Hepatocyte (in vitro differentiated cells): ENCODE data around the gene GPR55. TPM values are rescaled to one million over a fixed set of nuclear protein-coding genes. Genes with fewer than 3 reads are reported as not detected.

Experiments used
- DNase-seq: peaks from one replicate; pipeline ENCODE4 v3.0.0-alpha.2; 2016; ENCODE audit warnings: low spot score
- H2AFZ ChIP-seq: fragments of 200-600 bp; sonication (generic); 2 replicates; pipeline ENCODE4 v1.6.0; 2016; ENCODE audit warnings: antibody characterized with exemption, mild to moderate bottlenecking
- H3K27ac ChIP-seq: fragments of 200-600 bp; sonication (generic); 2 replicates; pipeline ENCODE4 v1.5.1; 2016; ENCODE audit warnings: mild to moderate bottlenecking
- H3K27me3 ChIP-seq: fragments of 200-600 bp; sonication (generic); 2 replicates; pipeline ENCODE4 v1.6.1; 2016
- H3K36me3 ChIP-seq: fragments of 200-600 bp; sonication (generic); replicated peaks from 2 replicates; pipeline ENCODE4 v1.5.1; 2016; ENCODE audit warnings: low read depth; ENCODE audit not compliant: insufficient read depth
- H3K4me1 ChIP-seq: fragments of 200-600 bp; sonication (generic); 2 replicates; pipeline ENCODE4 v1.5.1; 2016; ENCODE audit warnings: mild to moderate bottlenecking, moderate library complexity; ENCODE audit not compliant: insufficient read depth
- H3K4me2 ChIP-seq: fragments of 200-600 bp; sonication (generic); 2 replicates; pipeline ENCODE4 v1.6.0; 2016
- H3K4me3 ChIP-seq: fragments of 200-600 bp; sonication (generic); 2 replicates; pipeline ENCODE4 v1.5.1; 2016; ENCODE audit warnings: mild to moderate bottlenecking
- H3K79me2 ChIP-seq: fragments of 200-600 bp; sonication (generic); 2 replicates; pipeline ENCODE4 v1.6.0; 2017; ENCODE audit warnings: mild to moderate bottlenecking
- H3K9me2 ChIP-seq: fragments of 200-600 bp; sonication (generic); replicated peaks from 2 replicates; pipeline ENCODE4 v1.6.0; 2017; ENCODE audit warnings: mild to moderate bottlenecking; ENCODE audit not compliant: insufficient read depth
- H3K9me3 ChIP-seq: fragments of 200-600 bp; sonication (generic); 2 replicates; pipeline ENCODE4 v1.5.1; 2016; ENCODE audit warnings: low read depth, mild to moderate bottlenecking
- H4K20me1 ChIP-seq: fragments of 200-600 bp; sonication (generic); 2 replicates; pipeline ENCODE4 v1.6.0; 2016; ENCODE audit warnings: mild to moderate bottlenecking; ENCODE audit not compliant: insufficient read depth, poor library complexity, severe bottlenecking
- EZH2 ChIP-seq: fragments of 200-600 bp; sonication (generic); IDR thresholded peaks from 2 replicates; pipeline ENCODE4 v1.6.1; 2016; ENCODE audit warnings: antibody characterized with exemption, mild to moderate bottlenecking, borderline replicate concordance
- EZH2phosphoT487 ChIP-seq: fragments of 200-600 bp; sonication (generic); IDR thresholded peaks from one replicate; pipeline ENCODE4 v1.6.1; 2018; ENCODE audit warnings: antibody characterized with exemption, mild to moderate bottlenecking, low read depth, moderate library complexity; ENCODE audit not compliant: unreplicated experiment, severe bottlenecking
- WGBS: methylation state at CpG from one replicate; pipeline ENCODE4 v1.1.6; 2016; ENCODE audit warnings: low lambda C conversion rate; ENCODE audit errors: missing lambda C conversion rate; 5-methylcytosine and 5-hydroxymethylcytosine counted together
- polyA plus RNA-seq: library from polyadenylated mRNA; unstranded; fragments of >200 nt; fragmentation: Nextera tagmentation; extraction: Ambion mirVana; gene quantifications from 2 replicates; pipeline ENCODE4 v1.2.1, GENCODE V29; 2016
- total RNA-seq: library from RNA; depleted of rRNA; stranded (reverse); fragments of >200 nt; gene quantifications from 2 replicates; pipeline ENCODE4 v1.2.3, GENCODE V29; 2014
- TF ChIP-seq, protein P1 (sequence below): fragments of 200-600 bp; sonication (generic); IDR thresholded peaks from 2 replicates; pipeline ENCODE4 v1.5.1; 2016; ENCODE audit warnings: antibody characterized with exemption, mild to moderate bottlenecking; ENCODE audit not compliant: poor library complexity

Gene GPR55
- total and polyA plus RNA-seq, 2 experiments from 2014 or later: 0.83 TPM; not detected in 1

DNA sequence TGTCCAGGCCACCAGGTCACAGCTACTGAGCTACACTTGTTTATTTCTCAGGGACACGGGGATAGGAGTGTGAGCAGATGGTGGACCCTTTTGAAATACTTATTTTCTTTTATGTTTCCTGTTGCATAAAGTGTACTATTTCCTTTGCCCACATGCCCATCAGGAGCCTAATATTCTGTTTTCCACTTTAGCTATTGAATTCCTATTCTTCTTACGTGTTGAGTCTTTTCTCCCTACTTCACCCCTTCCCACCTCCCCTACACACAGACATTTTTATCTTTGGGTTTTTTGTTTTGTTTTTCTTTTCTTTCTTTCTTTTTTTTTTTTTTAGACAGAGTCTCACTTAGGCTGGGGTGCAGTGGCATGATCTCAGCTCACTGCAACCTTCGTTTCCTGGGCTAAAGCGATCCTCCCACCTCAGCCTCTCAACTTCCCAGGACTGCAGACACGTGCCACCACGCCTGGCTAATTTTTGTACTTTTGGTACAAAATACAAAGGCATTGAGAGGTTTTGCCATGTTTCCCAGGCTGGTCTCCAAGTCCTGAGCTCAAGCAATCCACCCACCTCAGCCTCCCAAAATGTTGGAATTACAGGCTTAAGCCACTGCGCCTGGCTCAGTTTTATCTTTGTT is 5.2 kb upstream of the GPR55 start:
- H3K36me3 ChIP-seq: no peaks in the 10 kb centered on the region
- TF ChIP-seq EZH2: no peak
- no peak overlapping the region for H3K4me3 ChIP-seq
- DNase-seq: no peak
- no peaks in the 10 kb centered on the region for H3K79me2 ChIP-seq
- WGBS: 81% methylated on average over 7 of the region's 7 CpGs
- no peaks in the 10 kb centered on the region for H3K9me3 ChIP-seq
- H3K4me1 ChIP-seq: peaks cover 13% of the 10 kb centered on the region
- H2AFZ ChIP-seq: no peak overlapping the region
- H3K27ac ChIP-seq: no peak overlapping the region
- no peaks in the 10 kb centered on the region for H4K20me1 ChIP-seq
- no peak overlapping the region for H3K4me2 ChIP-seq
- H3K9me2 ChIP-seq: no peaks in the 10 kb centered on the region
- H3K27me3 ChIP-seq: no peaks in the 10 kb centered on the region

DNA sequence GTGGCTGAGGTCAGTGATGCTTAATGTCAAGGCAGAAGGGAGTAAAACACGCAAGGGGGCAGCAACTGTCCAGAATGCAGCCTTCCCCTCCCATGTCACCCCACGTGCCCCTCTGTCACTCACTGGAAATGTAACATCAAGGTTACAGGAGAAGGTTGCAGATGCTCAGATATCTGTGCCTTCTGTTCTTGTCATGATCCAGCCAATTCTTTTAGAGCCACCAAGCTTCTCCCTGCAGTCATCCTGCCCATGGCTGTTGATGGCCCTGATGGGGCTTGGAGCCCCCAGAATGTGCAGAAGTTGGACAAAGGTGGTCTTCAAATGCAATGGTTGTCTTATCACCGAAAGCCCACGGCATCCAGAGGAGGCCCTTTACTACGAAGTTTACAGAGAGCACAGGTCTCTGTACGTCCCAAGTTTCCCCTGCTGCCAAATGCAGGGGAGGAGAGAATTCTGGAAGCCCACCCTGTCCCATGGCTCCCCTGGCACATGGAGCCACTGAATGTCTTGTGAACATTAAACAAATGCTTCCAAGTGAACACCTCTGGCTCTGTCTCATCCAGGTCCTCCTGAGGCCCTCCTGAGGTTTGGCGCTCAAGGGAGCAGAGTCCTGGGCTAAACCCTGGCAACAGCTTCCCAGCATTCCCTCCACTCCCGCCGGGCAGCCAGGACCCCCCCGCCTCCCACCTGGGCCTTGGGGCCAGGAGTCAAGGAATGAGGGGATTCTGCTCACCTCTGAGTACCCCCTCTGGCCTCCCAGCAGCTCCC is 4.5 kb upstream of the GPR55 start:
- Histone ChIP-seq H3K4me2 (no peak overlapping the region), H3K9me3 (no peaks in the 10 kb centered on the region), H3K36me3 (no peaks in the 10 kb centered on the region), H3K27ac (no peak overlapping the region), H3K9me2 (no peaks in the 10 kb centered on the region), H3K27me3 (no peaks in the 10 kb centered on the region), H2AFZ (no peak overlapping the region), H3K4me3 (no peak overlapping the region), H3K79me2 (no peaks in the 10 kb centered on the region), H4K20me1 (no peaks in the 10 kb centered on the region), H3K4me1 (peaks cover 13% of the 10 kb centered on the region)
- TF ChIP-seq, protein P1, sequence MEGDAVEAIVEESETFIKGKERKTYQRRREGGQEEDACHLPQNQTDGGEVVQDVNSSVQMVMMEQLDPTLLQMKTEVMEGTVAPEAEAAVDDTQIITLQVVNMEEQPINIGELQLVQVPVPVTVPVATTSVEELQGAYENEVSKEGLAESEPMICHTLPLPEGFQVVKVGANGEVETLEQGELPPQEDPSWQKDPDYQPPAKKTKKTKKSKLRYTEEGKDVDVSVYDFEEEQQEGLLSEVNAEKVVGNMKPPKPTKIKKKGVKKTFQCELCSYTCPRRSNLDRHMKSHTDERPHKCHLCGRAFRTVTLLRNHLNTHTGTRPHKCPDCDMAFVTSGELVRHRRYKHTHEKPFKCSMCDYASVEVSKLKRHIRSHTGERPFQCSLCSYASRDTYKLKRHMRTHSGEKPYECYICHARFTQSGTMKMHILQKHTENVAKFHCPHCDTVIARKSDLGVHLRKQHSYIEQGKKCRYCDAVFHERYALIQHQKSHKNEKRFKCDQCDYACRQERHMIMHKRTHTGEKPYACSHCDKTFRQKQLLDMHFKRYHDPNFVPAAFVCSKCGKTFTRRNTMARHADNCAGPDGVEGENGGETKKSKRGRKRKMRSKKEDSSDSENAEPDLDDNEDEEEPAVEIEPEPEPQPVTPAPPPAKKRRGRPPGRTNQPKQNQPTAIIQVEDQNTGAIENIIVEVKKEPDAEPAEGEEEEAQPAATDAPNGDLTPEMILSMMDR: no peak
- TF ChIP-seq EZH2phosphoT487 (no peak), EZH2 (no peak)
- no peak for DNase-seq
- 69% methylated on average over 10 of the region's 10 CpGs for WGBS

DNA sequence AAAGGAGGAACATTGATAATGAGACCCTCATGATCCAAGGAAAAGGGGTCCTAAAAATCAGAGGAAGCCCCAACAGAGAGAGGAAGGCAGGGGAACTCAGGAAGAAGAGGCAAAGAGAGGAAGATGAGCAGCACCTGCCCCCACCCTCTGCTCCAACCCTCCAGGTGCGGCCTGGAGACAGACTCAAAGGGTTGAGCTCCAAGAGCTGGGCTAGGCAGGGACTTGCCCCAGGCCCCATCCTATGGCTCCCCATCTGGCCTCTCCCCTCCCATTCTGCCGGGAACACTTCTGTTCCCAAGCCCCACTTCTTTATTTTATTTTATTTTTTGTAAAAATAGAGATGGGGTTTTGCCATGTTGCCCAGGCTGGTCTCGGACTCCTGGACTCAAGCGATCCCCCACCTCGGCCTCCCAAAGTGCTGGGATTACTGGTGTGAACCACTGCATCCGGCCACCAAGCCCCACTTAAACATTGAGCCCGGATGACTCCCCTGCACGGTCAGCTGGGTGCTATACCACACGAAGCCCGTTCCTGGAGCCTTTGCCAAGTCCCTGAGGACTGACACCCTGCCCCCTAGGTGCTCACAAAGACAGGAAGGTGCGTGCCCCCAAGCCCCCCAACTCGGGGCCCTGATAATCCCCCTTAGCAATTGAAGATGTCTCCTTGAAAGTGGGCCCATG is 3.8 kb upstream of the GPR55 start:
- H3K27ac ChIP-seq: no peak overlapping the region
- TF ChIP-seq, protein P1: no peak
- TF ChIP-seq EZH2 (no peak), EZH2phosphoT487 (no peak)
- H4K20me1 ChIP-seq: no peaks in the 10 kb centered on the region
- H3K79me2 ChIP-seq: no peaks in the 10 kb centered on the region
- DNase-seq: no peak
- no peak overlapping the region for H3K4me2 ChIP-seq
- H3K36me3 ChIP-seq: no peaks in the 10 kb centered on the region
- WGBS: 89% methylated on average over 12 of the region's 12 CpGs
- H3K27me3 ChIP-seq: no peaks in the 10 kb centered on the region
- no peaks in the 10 kb centered on the region for H3K9me2 ChIP-seq
- H3K4me3 ChIP-seq: no peak overlapping the region
- peaks cover 13% of the 10 kb centered on the region for H3K4me1 ChIP-seq
- H2AFZ ChIP-seq: no peak overlapping the region
- no peaks in the 10 kb centered on the region for H3K9me3 ChIP-seq
